GM10248 (cell line): ENCODE results near the gene SIRT2.
A peak's percentile ranks its signal among the peaks of the same experiment; 100 is the strongest.

Experiments used
- CTCF ChIA-PET: fragments of 300-600 bp; sonication (Branson Sonifier 250); formaldehyde crosslinking; extraction: SDS; loops from one replicate; lab custom pipeline; 2021; ENCODE audit warnings: antibody characterized with exemption; lab: Yijun Ruan, JAX
- POLR2A ChIA-PET: fragments of 350-650 bp; sonication (Branson Sonifier 250); formaldehyde crosslinking; extraction: SDS; loops from one replicate; lab custom pipeline; 2020; ENCODE audit warnings: antibody characterized with exemption; lab: Yijun Ruan, JAX
- DNase-seq: peaks from one replicate; pipeline ENCODE4 v3.0.0; 2012; ENCODE audit errors: extremely low spot score
- CTCF ChIP-seq: IDR thresholded peaks from 2 replicates; pipeline ENCODE4 v1.5.1; 2012; ENCODE audit warnings: mild to moderate bottlenecking, low read depth; ENCODE audit errors: extremely low read depth, missing control alignments, control extremely low read depth

The SIRT2 gene

GRCh38 chr19:38849860-38850435 is 49.5 kb downstream of the SIRT2 start, which contains the start of gene HNRNPL:
TSS of gene HNRNPL (minus strand) at chr19:38849986. CDS start at chr19:38849966, 20 bp downstream.
- DNase-seq = peak; percentile 94
- peak; percentile 36 for TF ChIP-seq CTCF
- ChIA-PET POLR2A (interaction anchor here (0.8 to 2.4 kb wide), 7 partner anchors 9 to 203 kb away, joined by 3 to 20 read pairs (median 4); partner anchors contain the start of genes ACTN4, ECH1, NFKBIB and SIRT2), CTCF (interaction anchor here (1.0 to 2.8 kb wide), 4 partner anchors 9 to 81 kb away, joined by 5 to 7 read pairs (median 5); partner anchors contain the start of genes MRPS12, RINL and SARS2)

- TF ChIP-seq CTCF = no peak
- DNase-seq = peak; percentile 97
- CTCF ChIA-PET = interaction anchor here (0.8 to 2.8 kb wide), 8 partner anchors 9 to 81 kb away, joined by 3 to 7 read pairs (median 5); partner anchors contain the start of genes MRPS12, RINL and SARS2
- POLR2A ChIA-PET = interaction anchor here (0.5 to 2.4 kb wide), 12 partner anchors 8 to 462 kb away, joined by 3 to 20 read pairs (median 5); partner anchors contain the start of genes ACTN4, ECH1, FAM98C and GGN
Observed at GRCh38 chr19:38849147-38849859, 50.1 kb downstream of the SIRT2 start.

- ChIA-PET POLR2A (interaction anchor here (0.5 to 2.4 kb wide), 13 partner anchors 8 to 461 kb away, joined by 3 to 20 read pairs (median 5); partner anchors contain the start of genes ACTN4, ECH1, FAM98C and GGN), CTCF (interaction anchor here (0.8 to 2.8 kb wide), 8 partner anchors 8 to 82 kb away, joined by 3 to 7 read pairs (median 5); partner anchors contain the start of genes MRPS12, RINL and SARS2)
- DNase-seq = peak; percentile 8
- TF ChIP-seq CTCF = no peak
Observed at GRCh38 chr19:38848299-38849146, 50.9 kb downstream of the SIRT2 start.

- ChIA-PET CTCF (interaction anchor here (0.9 kb wide), 1 partner anchor 84 kb away, joined by 4 read pairs; the partner anchor contains the start of gene SARS2), POLR2A (interaction anchor here (0.7 to 1.1 kb wide), 2 partner anchors 15 kb away, joined by 3 to 7 read pairs; partner anchors contain the start of gene ECH1)
- DNase-seq = no peak
- no peak for TF ChIP-seq CTCF
Observed at GRCh38 chr19:38846097-38846496, 53.3 kb downstream of the SIRT2 start.

GRCh38 chr19:38845374-38846024 is 53.9 kb downstream of the SIRT2 start:
- ChIA-PET POLR2A (interaction anchor here (0.7 to 1.1 kb wide), 2 partner anchors 14 to 16 kb away, joined by 3 to 7 read pairs; partner anchors contain the start of gene ECH1), CTCF (interaction anchor here (0.9 to 1.9 kb wide), 2 partner anchors 42 to 84 kb away, joined by 4 to 8 read pairs; partner anchors contain the start of gene SARS2)
- no peak for TF ChIP-seq CTCF
- no peak for DNase-seq
